ENCODE results near the gene GJB3.
A peak's percentile ranks its signal among the peaks of the same experiment; 100 is the strongest.
"Not testable (repeated sequence)": the region's sequence is repeated elsewhere in the genome, so short reads cannot be mapped to it uniquely, and the experiment has no call there.

GJB3 gene

DNA sequence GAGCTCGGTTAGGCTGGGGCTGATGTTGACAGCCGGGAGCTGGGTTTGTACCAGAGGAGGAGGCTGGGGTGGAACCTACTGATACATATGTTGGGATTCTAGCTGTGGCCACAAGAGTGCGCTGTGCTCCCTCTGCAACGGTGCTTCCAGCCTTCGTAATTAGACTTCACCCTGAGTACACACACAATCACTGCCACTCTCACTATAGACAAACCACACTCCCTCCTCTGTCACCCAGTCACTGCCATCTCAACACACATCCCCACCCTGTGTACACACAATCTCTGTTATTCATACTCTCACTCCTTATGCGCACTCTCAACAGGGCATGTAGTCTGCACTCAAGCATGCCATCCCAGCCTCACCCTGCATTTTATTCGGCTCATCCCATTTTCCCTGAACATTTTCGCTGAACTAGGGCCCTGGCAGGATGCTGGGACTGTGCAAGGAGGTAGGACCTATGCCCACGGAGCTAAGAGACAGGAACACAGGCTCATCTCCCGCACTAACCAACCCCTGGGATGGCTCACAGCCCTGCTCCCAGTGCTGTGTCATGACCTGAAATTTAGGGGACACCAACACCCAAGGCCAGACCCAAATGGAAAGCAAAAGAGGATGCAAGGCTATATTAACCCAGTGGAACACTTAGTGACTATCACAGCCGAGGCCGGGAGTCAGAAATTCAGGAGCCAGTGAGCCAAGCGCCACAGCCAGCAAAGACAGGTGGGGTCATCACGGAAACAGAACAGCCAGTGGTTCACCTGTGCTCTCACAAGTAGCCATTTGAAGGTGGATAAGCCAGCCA is 5.7 kb downstream of the GJB3 start:
- DNase-seq: peak; percentile 90

DNA sequence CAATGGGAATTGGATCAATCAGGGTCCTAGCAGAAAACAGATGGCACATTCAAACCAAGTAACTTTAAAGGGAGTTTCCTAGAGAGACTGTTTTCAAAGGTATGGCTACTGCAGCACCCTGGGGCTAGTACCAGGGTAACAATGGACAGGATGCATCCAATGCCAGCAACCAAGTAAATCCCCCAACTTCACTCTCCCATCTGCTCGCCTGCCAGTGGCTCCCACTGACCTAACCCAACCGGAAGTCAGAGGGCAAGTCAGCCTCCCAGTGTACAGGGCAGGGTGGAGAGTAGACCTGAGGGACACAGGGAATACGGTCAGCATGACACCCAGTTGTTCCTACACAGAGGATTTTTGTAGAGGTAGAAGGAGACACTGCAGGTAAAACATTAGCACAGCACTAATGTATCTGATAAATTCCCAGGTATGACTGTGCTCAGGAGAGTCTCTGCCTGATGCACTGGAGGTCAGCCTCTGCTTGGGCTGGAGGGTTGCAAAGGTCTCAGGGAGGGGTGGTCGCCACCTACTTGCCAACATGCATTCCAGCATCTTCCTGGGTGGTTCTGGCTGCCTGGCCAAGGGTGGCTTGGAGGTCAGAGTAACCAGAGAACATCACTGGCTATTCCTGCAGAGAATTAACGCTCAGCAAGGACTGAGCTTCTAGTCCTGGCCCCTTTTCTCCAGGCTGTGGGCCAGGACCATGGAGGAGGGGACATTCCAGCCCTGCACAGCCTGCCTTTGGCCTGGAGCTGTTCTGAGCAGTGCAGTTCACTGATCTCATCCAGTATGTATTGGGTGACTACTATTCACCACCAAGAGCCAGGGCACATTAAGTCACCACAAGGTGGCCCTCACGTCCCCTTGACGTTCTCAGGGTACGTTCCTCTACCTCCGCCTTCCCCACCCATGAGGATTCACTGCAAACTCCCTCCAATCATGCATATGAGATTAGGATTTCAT is 6.7 kb downstream of the GJB3 start:
- peak; percentile 74 for DNase-seq

DNA sequence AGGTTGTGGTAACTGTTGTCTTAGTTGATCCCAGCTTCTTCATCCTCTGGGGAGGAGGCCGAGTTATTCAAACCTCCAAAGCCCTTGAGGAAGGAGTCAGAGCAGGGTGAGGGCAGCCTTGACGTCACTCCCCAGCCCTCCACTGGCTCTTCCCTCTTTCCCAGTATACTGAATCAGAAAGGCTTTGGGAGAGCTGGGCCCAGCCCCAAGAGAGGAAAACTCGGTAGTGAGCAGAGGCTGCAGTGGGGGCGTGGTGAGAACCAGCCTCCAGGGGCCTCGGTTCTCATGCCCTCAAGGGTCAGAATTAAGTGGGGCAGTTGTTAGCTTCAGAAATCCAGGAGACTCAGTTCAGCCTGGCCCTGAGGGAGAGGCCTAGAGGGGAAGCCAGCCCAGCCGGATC is 10.0 kb downstream of the GJB3 start:
- DNase-seq: no peak

DNA sequence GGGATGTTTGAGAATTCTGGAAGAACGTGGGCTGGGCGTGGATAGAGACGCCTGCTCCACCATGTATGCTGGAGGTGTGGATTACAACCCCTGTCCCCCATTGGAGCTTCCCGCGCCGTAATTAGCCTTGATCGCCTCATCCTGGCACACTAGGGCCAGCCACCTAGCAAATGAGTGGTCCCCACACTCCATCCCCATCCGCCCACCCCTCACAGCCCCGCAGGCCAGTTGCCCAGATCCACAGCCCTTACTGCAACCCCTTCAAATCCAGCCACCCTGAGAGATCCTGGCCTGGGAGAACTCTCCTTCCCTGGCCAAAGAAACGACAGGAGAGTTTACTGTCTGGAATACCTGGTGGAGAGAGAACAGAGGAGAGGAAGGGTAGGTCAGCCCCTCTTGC is 11.4 kb downstream of the GJB3 start:
- DNase-seq: no peak

DNA sequence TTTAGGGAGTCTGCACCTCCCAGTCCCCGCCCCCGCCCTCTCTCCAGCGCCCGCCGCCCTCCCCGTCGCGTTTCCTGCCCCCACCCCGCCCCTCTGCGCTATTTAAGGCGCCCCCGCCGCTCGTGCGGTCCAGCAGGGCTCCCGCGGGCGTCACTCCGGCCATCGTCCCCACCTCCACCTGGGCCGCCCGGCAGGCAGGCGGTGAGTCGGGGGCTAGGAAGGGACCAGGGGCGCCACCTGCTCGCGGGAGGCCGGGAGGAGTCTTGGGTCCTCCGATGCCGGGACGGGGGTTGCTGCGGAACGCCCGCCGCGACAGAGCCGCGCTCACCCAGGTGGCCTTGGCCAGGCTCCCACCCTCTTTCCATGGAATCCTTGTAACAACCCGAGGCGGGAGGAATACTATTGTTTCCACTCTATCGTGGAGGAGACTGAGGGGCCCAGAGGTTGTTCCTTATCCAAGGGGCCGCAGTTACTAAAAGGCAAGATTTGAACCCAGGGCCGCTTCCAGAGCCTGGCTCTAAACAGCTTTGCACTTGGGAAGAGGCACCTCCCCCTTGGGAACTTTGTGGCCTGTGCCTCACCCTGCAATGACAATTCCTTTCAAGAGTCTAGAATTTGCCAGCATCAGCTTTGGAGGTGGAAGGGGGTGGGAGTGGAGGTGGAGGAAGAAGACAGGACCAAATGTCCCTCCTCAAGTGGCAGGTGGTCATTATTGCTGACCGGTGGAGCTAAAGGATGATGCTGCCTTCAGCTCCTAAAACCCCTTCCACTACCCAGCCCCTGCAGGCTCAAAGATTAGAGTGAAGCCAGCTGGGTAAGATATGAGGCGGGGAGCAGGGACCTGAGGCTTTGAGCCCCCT is 12.1 kb downstream of the GJB3 start, which contains the start of gene GJA4:
GJA4 (plus strand) TSS at position 132 of the 860 bp plus-strand sequence. CDS start 1,215 bp downstream, outside the sequence.
- DNase-seq: peak; percentile 20

DNA sequence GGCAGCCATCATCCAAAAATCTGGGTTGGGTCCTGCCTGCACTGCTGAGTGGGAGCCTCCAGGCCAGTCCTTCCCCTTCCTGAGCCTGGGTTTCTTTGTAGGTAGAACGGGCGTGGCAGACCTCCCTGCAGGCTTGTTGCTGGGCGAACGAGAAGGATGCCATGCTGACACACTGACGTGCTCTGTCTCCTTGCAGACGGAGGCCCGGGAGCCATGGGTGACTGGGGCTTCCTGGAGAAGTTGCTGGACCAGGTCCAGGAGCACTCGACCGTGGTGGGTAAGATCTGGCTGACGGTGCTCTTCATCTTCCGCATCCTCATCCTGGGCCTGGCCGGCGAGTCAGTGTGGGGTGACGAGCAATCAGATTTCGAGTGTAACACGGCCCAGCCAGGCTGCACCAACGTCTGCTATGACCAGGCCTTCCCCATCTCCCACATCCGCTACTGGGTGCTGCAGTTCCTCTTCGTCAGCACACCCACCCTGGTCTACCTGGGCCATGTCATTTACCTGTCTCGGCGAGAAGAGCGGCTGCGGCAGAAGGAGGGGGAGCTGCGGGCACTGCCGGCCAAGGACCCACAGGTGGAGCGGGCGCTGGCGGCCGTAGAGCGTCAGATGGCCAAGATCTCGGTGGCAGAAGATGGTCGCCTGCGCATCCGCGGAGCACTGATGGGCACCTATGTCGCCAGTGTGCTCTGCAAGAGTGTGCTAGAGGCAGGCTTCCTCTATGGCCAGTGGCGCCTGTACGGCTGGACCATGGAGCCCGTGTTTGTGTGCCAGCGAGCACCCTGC is 13.2 kb downstream of the GJB3 start:
- no peak for DNase-seq

DNA sequence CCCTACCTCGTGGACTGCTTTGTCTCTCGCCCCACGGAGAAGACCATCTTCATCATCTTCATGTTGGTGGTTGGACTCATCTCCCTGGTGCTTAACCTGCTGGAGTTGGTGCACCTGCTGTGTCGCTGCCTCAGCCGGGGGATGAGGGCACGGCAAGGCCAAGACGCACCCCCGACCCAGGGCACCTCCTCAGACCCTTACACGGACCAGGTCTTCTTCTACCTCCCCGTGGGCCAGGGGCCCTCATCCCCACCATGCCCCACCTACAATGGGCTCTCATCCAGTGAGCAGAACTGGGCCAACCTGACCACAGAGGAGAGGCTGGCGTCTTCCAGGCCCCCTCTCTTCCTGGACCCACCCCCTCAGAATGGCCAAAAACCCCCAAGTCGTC is 13.8 kb downstream of the GJB3 start:
- DNase-seq: no peak

DNA sequence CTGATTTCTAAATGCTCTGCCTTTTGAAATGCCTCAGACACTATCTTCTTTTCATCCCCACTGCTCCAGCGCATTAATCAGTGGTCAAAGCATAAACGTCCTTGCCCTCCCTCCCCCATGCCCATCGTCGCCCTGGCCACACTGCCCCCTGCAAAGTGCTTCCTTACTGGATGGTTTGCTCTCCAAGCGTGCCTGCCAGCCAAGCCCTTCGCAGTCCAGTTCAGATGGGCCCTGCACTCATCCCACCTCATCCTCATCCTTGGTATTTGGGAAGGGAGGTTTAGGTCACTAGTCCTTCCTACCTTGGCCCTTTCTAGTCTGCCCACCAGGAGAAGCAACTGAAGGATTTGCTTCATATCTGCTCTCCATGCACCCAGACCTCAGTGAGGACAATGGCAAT is 14.9 kb downstream of the GJB3 start:
- no peak for DNase-seq

DNA sequence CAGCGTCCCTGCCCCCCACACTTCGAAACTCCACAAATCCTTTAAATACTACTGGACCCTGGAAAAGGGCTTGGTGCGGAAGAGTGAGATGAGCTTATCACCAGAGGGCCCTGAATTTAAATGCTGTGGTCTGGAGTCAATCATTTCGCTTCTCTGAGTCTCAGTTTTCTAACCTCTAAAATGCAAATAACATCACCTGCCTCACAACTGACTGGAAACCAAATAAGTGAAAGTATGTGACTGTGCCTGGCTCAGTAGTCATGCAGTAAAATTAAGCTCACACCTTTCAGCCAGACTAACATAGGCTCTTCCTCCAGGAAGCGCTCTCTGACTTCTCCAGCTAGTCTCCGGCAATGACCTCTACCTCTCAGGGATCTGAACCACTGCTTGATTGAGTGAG is 16.0 kb downstream of the GJB3 start:
- no peak for DNase-seq

DNA sequence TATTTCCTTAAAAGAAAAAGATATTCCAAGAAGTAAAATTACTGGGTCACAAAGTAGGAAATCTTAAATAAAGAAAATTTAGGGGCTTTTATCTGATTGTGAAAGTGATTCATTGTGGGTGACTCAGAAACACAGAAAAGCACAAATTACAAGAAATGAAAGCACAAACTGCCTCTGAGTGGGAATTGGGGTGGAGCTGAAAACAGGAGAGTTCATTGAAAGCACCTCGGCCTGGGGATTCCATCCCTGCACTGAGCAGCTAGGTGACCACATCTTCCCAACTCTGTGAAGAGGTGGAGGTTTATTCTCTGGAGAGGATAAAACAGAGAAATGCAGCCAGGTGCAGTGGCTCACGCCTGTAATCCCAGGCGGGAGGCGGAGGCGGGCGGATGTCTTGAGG is 19.2 kb downstream of the GJB3 start:
- no peak for DNase-seq

DNA sequence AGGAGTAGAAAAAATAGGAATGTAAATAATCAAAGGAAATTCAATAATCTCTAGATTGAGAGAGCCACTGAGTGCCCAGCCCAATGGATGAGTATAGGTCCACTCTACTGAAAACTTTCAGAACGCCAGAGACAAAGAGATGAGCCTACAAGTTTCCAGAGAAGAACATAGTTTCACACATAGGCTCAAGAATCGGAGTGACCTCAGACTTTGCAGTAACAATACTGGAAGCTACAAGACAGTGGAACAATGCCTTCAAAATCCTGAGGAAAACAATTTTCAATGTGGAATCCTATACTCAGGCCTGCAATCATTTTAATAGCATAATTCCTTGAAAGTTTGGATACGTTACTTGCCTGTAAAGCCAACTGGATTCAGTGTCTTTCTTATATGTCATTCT is 22.8 kb downstream of the GJB3 start:
- DNase-seq: no peak

DNA sequence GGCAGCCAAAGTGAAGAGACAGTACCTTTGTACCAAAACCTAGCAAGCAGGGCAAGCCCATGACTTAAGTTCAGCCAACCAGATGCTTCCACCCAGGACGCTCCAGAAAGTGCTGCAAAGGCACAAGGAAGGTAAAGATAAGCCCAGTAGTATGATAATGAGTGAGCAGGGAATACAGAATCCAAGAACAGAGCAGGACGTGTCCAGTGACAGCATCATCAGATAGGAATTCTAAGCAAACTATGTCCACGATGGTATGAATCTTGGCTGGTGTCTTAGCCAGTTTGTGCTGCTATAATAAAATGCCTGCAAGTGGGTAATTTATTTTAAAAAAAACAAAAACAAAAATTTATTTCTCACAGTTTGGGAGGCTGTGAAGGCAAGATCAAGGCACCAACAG is 25.4 kb downstream of the GJB3 start:
- no peak for DNase-seq

DNA sequence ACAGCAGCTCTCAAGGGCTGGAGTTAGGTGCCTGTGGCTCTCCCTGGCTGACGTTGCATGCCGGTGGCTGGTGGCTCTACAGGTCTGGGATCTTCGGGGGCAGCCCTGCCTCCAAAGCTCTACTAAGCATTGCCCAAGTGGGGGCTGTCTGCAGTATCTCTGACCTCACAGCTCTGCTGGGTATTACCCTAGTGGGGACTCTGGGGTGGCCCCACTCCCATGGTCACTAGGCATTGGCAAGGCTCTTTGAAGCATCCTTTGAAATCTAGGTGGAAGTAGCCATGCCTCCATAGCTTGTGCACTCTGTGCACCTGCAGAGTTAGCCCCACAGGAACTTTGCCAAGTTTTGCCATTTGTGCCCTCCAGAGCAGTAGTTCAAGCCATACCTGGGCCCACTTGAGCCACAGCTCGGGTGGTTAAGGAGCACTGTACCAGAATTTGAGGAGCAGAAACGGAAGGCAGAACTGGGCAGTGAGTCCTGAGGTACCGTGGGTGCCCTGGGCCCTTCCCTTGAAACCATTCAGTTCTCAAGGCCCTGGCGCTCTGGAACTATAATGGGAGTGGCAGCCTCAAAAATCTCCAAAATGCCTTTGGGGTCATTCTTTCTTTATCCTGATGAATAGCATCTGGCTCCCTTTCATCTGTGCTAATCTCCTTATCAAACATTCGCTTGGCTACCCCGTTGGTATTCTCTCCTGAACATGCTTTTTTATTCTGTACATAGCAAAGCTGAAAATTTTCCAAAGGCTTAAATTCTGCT is 27.2 kb downstream of the GJB3 start:
- no peak for DNase-seq

DNA sequence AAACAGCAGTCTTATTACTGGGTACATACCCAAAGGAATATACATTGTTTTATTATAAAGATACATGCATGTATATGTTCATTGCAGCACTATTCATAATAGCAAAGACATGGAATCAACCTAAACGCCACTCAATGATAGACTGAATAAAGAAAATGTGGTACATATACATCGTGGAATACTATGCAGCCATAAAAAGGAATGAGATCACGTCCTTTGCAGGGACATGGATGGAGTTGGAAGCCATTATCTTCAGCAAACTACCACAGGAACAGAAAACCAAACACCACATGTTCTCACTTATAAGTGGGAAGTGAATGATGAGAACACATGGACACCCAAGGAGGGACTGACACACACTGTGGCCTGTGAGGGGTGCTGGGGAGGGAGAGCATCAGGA is 29.8 kb downstream of the GJB3 start:
- DNase-seq: not testable (repeated sequence)

DNA sequence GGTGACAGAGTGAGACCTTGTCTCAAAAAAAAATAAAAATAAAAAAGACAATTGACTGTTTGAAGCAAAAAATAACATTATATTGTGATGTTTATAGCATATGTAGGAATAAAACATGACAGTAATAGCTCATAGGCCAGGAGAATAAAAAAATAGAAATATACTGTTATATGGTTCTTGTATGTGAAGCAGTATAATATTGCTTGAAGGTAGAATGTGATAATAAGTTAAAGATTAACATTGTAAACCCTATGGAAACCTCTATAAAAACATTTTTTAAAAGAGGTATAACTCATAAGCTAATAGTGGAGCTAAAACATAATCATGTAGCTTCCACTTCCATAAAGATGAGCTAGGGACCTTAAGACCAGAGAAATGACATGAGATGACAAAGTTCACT is 35.3 kb downstream of the GJB3 start:
- DNase-seq: no peak

DNA sequence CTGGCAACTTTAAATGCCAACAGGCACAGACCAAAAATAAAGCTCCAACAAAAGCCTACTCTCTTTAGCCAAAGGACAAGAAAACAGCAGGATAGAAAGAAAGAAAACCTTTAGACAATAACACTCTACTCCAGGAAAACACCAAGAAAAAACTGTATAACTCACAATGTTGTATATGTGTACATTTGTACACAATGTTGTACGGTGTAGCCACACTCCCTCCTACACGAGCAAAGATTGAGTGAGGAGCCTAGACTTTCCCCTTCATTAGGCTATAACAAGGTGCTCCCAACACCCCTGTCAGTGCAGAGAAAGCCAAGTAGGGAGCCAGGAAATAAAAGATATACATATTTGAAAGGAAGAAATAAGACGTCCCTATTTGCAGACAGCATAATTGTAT is 35.8 kb downstream of the GJB3 start:
- DNase-seq: no peak

DNA sequence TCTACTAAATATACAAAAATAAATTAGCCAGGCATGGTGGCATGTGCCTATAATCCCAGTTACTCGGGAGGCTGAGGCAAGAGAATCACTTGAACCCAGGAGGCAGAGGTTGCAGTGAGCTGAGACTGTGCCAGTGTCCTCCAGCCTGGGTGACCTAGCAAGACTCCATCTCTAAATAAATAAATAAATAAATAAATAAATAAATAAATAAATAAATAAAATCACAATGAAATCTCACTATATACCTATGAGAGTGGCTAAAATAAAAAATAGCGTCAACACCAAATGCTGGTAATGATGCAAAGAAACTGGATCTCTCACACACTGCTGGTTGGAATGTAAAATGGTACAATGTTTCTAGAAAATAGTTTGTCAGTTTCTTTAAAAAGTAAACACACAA is 37.8 kb downstream of the GJB3 start:
- not testable (repeated sequence) for DNase-seq

DNA sequence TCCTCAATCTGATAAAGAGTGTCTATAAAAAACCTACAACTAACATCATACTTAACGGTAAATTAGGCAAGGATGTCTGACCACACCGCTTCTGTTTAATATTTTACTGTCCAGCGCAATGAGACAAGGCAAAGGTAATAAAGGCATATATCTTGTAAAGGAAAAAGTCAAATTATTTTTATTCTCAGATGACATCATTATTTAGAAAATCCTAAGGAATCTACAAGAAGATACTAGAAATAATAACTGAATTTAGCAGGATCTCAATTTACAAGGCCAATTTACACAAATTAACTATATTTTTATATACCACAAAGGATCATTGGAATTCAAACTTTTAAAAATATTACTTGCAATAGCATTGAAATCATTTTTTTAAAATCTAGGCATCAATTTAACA is 41.2 kb downstream of the GJB3 start:
- peak; percentile 61 for DNase-seq

DNA sequence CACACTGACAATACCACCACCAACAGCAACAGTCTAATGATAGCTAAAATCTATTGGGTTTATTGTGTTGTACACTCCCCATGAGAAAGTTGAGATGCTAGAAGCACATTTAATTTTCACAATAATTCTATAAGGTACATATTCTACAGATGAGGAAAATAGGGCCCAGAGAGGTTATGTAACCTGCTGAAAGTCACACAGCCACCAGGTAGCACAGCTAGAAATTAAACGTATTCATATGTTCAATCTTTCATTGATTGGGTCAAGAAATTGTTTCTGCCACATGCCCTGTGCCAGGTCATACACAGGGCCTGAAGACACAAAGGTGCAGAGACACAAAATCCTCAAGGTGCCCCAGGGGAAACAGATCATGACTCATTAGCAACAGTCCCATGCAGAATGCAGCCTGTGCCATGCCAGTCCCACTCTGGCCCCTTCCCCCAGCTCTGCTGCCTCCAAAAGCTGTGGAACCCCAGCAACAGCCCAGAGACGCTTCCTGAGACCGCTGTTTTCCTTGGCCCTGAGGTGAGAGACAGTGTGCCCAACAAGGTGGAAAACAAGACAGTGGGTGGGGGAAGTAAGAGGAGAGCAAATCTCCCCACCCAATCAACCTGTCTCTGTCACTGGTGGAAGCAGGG is 43.9 kb downstream of the GJB3 start:
- no peak for DNase-seq

DNA sequence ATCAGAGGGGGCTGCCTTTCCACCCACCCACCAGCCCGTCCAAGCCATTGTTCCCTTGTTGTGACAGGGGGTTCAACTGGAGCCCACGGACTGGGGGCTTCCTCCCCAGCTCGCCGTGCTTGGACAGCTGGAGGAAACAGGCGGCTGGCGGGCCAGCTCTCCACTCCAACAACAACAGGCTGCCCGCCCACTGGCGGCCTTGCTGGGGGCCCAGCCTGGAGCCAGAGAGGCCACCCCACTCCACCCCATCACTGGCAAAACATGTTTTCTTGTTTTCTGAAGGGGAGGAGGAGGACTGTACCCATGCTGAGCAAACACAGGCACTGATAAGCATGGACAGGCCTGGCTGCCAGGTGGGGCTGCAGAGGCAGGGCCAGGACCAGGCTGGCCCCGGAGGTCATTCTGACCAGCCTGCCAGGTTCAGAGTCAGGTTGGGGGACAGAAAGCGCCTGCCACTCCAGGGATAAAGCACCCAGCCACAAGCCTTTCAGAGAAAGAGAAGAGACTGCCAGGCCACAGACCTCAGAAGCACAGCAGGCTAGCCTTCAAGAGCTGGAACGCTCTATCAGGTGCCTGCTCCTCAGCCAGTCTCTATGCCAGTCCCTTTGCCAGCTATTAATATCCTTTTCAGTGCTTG is 44.6 kb downstream of the GJB3 start:
- peak; percentile 64 for DNase-seq
